ENCODE measurements around the gene RUFY3. TPM values are rescaled to one million over a fixed set of nuclear protein-coding genes. Genes with fewer than 3 reads are reported as not detected.

Gene RUFY3
- total and polyA plus RNA-seq, 9 of the 15 experiments (the other 6 are each of a cell fraction or from before 2014, with no cell fraction given), result 4.2 to 31.1 (median 21.5) TPM

- no TSS peak for BruUV-seq (replicated peaks)
- DNase-seq (ENCODE audit: extremely low read depth in 1 of 4, low spot score in 3 of 4), result no peak
- Histone ChIP-seq H3K27me3 (ENCODE audit: control insufficient read depth in 2 of 2, insufficient read depth in 2 of 2, low read length in 2 of 2) (no peaks in the 10 kb centered on the region), H2AFZ (ENCODE audit: low read depth, low read length) (no peak overlapping the region), H3K4me3 (no peak overlapping the region), H4K20me1 (replicated peaks; ENCODE audit: control insufficient read depth, insufficient read depth, low read length) (no peaks in the 10 kb centered on the region), H3K9me3 (replicated peaks; ENCODE audit: control insufficient read depth, insufficient read depth, low read depth, low read length) (no peaks in the 10 kb centered on the region), H3K9me1 (ENCODE audit: control insufficient read depth, insufficient read depth, low read length) (no peaks in the 10 kb centered on the region), H3K4me1 (replicated peaks in 1 of 2; ENCODE audit: control insufficient read depth in 2 of 2, insufficient read depth in 2 of 2, low read length in 2 of 2) (no peaks in the 10 kb centered on the region), H3K9ac (ENCODE audit: insufficient read depth in 1 of 2, low read depth in 2 of 2, low read length in 2 of 2) (no peak overlapping the region), H3K27ac (ENCODE audit: extremely low read depth, low read depth, low read length) (no peak overlapping the region), H3K79me2 (ENCODE audit: control insufficient read depth, insufficient read depth, low read length) (peaks cover 17% of the 10 kb centered on the region), H3K36me3 (ENCODE audit: control insufficient read depth, insufficient read depth, low read length) (peaks cover 92% of the 10 kb centered on the region), H3K4me2 (ENCODE audit: insufficient read depth, low read length) (no peak overlapping the region)
- ChIA-PET POLR2A (interaction anchor here (2.1 kb wide), 1 partner anchor 12 kb away, joined by 7 read pairs; no protein-coding TSS in a partner anchor), CTCF (ENCODE audit: low intra/inter-chr PET ratio) (no interaction called here)
- intact Hi-C loops (cut with micrococcal nuclease) (no loop called here), in situ Hi-C loops (cut with MboI) (no loop called here)
- WGBS (ENCODE audit: insufficient coverage, low coverage, missing lambda C conversion rate), result 93% methylated on average over 9 of the region's 9 CpGs
- no peak for ATAC-seq
- TF ChIP-seq ZNF121 (CRISPR knock-in tag; conservative IDR thresholded peaks at IDR 0.05) (peak; percentile 91), TEAD1 (CRISPR knock-in tag; IDR thresholded peaks at IDR 0.05) (no peak)
- no peak for FAIRE-seq
Observed at GRCh38 chr4:70830054-70830453, 108.3 kb downstream of the RUFY3 start.

GRCh38 chr4:70831293-70831692 lies 109.5 kb downstream of the RUFY3 start:
- Histone ChIP-seq H3K27me3 (ENCODE audit: control insufficient read depth in 2 of 2, insufficient read depth in 2 of 2, low read length in 2 of 2) (no peaks in the 10 kb centered on the region), H3K36me3 (ENCODE audit: control insufficient read depth, insufficient read depth, low read length) (peaks cover 89% of the 10 kb centered on the region), H3K9me1 (ENCODE audit: control insufficient read depth, insufficient read depth, low read length) (peaks cover 3% of the 10 kb centered on the region), H3K9me3 (replicated peaks; ENCODE audit: control insufficient read depth, insufficient read depth, low read depth, low read length) (no peaks in the 10 kb centered on the region), H2AFZ (ENCODE audit: low read depth, low read length) (no peak overlapping the region), H3K9ac (ENCODE audit: insufficient read depth in 1 of 2, low read depth in 2 of 2, low read length in 2 of 2) (no peak overlapping the region), H3K27ac (ENCODE audit: extremely low read depth, low read depth, low read length) (no peak overlapping the region), H4K20me1 (replicated peaks; ENCODE audit: control insufficient read depth, insufficient read depth, low read length) (peaks cover 3% of the 10 kb centered on the region), H3K4me3 (no peak overlapping the region), H3K79me2 (ENCODE audit: control insufficient read depth, insufficient read depth, low read length) (peaks cover 27% of the 10 kb centered on the region), H3K4me1 (replicated peaks in 1 of 2; ENCODE audit: control insufficient read depth in 2 of 2, insufficient read depth in 2 of 2, low read length in 2 of 2) (peaks cover 0 to 3% of the 10 kb centered on the region in 2 experiments; a peak in 2 of 5 replicates), H3K4me2 (ENCODE audit: insufficient read depth, low read length) (no peak overlapping the region)
- TF ChIP-seq NCOR1 (IDR thresholded peaks at IDR 0.05), result no peak
- no peak for TF ChIP-seq FUS (optimal IDR thresholded peaks at IDR 0.05; ENCODE audit: low read depth, low read length)
- no peak for TF ChIP-seq KLF16 (IDR thresholded peaks at IDR 0.05)
- TF ChIP-seq NR2C1 (IDR thresholded peaks at IDR 0.05), result no peak
- TF ChIP-seq NR2C1 (tag; IDR thresholded peaks at IDR 0.05), result no peak
- TF ChIP-seq IRF9 (tag; IDR thresholded peaks at IDR 0.05), result no peak
- no peak for TF ChIP-seq HDAC6 (IDR thresholded peaks at IDR 0.05; ENCODE audit: low read depth, low read length)
- no peak for TF ChIP-seq ZNF354B (CRISPR knock-in tag; IDR thresholded peaks at IDR 0.05)
- TF ChIP-seq SMARCA5 (IDR thresholded peaks at IDR 0.05), result no peak
- TF ChIP-seq CREB1 (IDR thresholded peaks at IDR 0.05), result no peak
- no peak for TF ChIP-seq CREB1 (CRISPR knock-in tag; IDR thresholded peaks at IDR 0.05)
- no peak for TF ChIP-seq PRPF4 (IDR thresholded peaks at IDR 0.05; ENCODE audit: insufficient read depth, low read depth, low read length, poor library complexity, severe bottlenecking)
- in situ Hi-C loops (cut with MboI) (no loop called here), intact Hi-C loops (cut with micrococcal nuclease) (no loop called here)
- 92% methylated on average over 4 of the region's 4 CpGs for WGBS (ENCODE audit: insufficient coverage, low coverage, missing lambda C conversion rate)
- ChIA-PET CTCF (ENCODE audit: low intra/inter-chr PET ratio) (interaction anchor here (0.6 kb wide), 1 partner anchor 30 kb away, joined by 4 read pairs; no protein-coding TSS in a partner anchor), POLR2A (no interaction called here)
- TSS peak; percentile 12 for BruUV-seq (replicated peaks)
- no peak for DNase-seq (ENCODE audit: extremely low read depth in 1 of 4, low spot score in 3 of 4)
- no peak for FAIRE-seq
- no peak for ATAC-seq

Data from K562 (cell line).